Activated naive CD4-positive, alpha-beta T cell treated with anti-CD3 and anti-CD28 coated beads for 36 hours (primary cell): Measurements from ENCODE around the gene ULBP2. TPM values are rescaled to one million over a fixed set of nuclear protein-coding genes. Genes with fewer than 3 reads are reported as not detected.
A peak's percentile ranks its signal among the peaks of the same experiment; 100 is the strongest.
"Not testable (repeated sequence)": the region's sequence is repeated elsewhere in the genome, so short reads cannot be mapped to it uniquely, and the experiment has no call there.

Source experiments
- CTCF ChIA-PET: fragments of 350-600 bp; sonication (Branson Sonifier 250); formaldehyde crosslinking; loops from one replicate; lab custom pipeline; 2021; ENCODE audit warnings: antibody characterized with exemption; lab: Charles Lee
- DNase-seq: peaks from one replicate; pipeline ENCODE4 v3.0.0-alpha.2; 2020
- H3K27ac Mint-ChIP-seq: one replicate; pipeline ENCODE4 v1.8.0; 2021; ENCODE audit warnings: mild to moderate bottlenecking, mixed read lengths
- H3K27me3 Mint-ChIP-seq: one replicate; pipeline ENCODE4 v1.8.0; 2021; ENCODE audit warnings: low read depth, mixed read lengths
- H3K36me3 Mint-ChIP-seq: one replicate; pipeline ENCODE4 v1.8.0; 2021; ENCODE audit warnings: low read depth, mixed read lengths
- H3K4me1 Mint-ChIP-seq: one replicate; pipeline ENCODE4 v1.8.0; 2021; ENCODE audit warnings: low read depth, mixed read lengths
- H3K4me3 Mint-ChIP-seq: one replicate; pipeline ENCODE4 v1.8.0; 2021; ENCODE audit warnings: mild to moderate bottlenecking, moderate library complexity, mixed read lengths
- H3K9me3 Mint-ChIP-seq: one replicate; pipeline ENCODE4 v1.8.0; 2021; ENCODE audit warnings: mixed read lengths
- intact Hi-C: fragments of 100-400 bp; cut with micrococcal nuclease; formaldehyde crosslinking; loops from one replicate; pipeline ENCODE4 v1.15.1; 2023
- total RNA-seq, 2 experiments: library from RNA; stranded (reverse); gene quantifications; one replicate each; pipeline ENCODE4 v1.2.3, GENCODE V29; 2021

The ULBP2 gene
- total RNA-seq, 2 experiments from 2014 or later: 0.69 to 1.4 TPM

- H3K27ac Mint-ChIP-seq: no peak overlapping the region
- intact Hi-C loops: no loop called here
- no peak overlapping the region for H3K4me3 Mint-ChIP-seq
- peaks cover 2% of the 10 kb centered on the region for H3K36me3 Mint-ChIP-seq
- CTCF ChIA-PET: interaction anchor here (1.2 kb wide), 1 partner anchor 54 kb away, joined by 4 read pairs; no protein-coding TSS in a partner anchor
- H3K9me3 Mint-ChIP-seq: no peaks in the 10 kb centered on the region
- peaks cover 15% of the 10 kb centered on the region for H3K4me1 Mint-ChIP-seq
- no peak for DNase-seq
- peaks cover 72% of the 10 kb centered on the region for H3K27me3 Mint-ChIP-seq
Observed at GRCh38 chr6:149985481-149985937, 43.7 kb downstream of the ULBP2 start.

- no peaks in the 10 kb centered on the region for H3K9me3 Mint-ChIP-seq
- peaks cover 2% of the 10 kb centered on the region for H3K36me3 Mint-ChIP-seq
- intact Hi-C loops: no loop called here
- peaks cover 24% of the 10 kb centered on the region for H3K4me1 Mint-ChIP-seq
- CTCF ChIA-PET: no interaction called here
- no peak overlapping the region for H3K4me3 Mint-ChIP-seq
- no peak overlapping the region for H3K27ac Mint-ChIP-seq
- H3K27me3 Mint-ChIP-seq: peaks cover 79% of the 10 kb centered on the region
- no peak for DNase-seq
Observed at GRCh38 chr6:149987602-149988107, 45.8 kb downstream of the ULBP2 start.

- CTCF ChIA-PET: interaction anchor here (0.9 kb wide), 1 partner anchor 33 kb away, joined by 3 read pairs; no protein-coding TSS in a partner anchor
- Mint-ChIP-seq H3K27me3 (peaks cover 83% of the 10 kb centered on the region), H3K36me3 (peaks cover 2% of the 10 kb centered on the region), H3K4me3 (no peak overlapping the region), H3K4me1 (peaks cover 24% of the 10 kb centered on the region), H3K27ac (no peak overlapping the region), H3K9me3 (no peaks in the 10 kb centered on the region)
- intact Hi-C loops: no loop called here
- DNase-seq: no peak
Observed at GRCh38 chr6:149988550-149989346, 46.9 kb downstream of the ULBP2 start.

- H3K36me3 Mint-ChIP-seq: peaks cover 2% of the 10 kb centered on the region
Observed at GRCh38 chr6:149990212-149990660, 48.4 kb downstream of the ULBP2 start.

GRCh38 chr6:149990661-149991471, 49.1 kb downstream of the ULBP2 start:
- Mint-ChIP-seq H3K4me1 (peaks cover 24% of the 10 kb centered on the region), H3K4me3 (peak overlapping the region; percentile 53), H3K9me3 (no peaks in the 10 kb centered on the region), H3K27me3 (peaks cover 83% of the 10 kb centered on the region), H3K27ac (no peak overlapping the region), H3K36me3 (peaks cover 2% of the 10 kb centered on the region)
- DNase-seq: peak; percentile 33
- CTCF ChIA-PET: interaction anchor here (1.4 kb wide), 1 partner anchor 16 kb away, joined by 8 read pairs; no protein-coding TSS in a partner anchor
- intact Hi-C loops: loop anchor here (1.0 kb wide), 2 partner anchors 14 to 28 kb away; partner anchors contain the start of gene ULBP1

More at GRCh38 chr6:149990212-149990660, 48.4 kb downstream of the ULBP2 start:
- Mint-ChIP-seq H3K4me1 (peaks cover 24% of the 10 kb centered on the region), H3K4me3 (peak overlapping the region; percentile 53), H3K9me3 (no peaks in the 10 kb centered on the region), H3K27ac (no peak overlapping the region), H3K27me3 (peaks cover 84% of the 10 kb centered on the region)
- CTCF ChIA-PET: interaction anchor here (1.4 kb wide), 1 partner anchor 17 kb away, joined by 8 read pairs; no protein-coding TSS in a partner anchor
- intact Hi-C loops: no loop called here
- no peak for DNase-seq

- DNase-seq, H3K36me3 Mint-ChIP-seq, CTCF ChIA-PET, H3K9me3 Mint-ChIP-seq, H3K27ac Mint-ChIP-seq: not testable (repeated sequence)
- intact Hi-C loops: loop anchor here (1.0 kb wide), 2 partner anchors 14 to 28 kb away; partner anchors contain the start of gene ULBP1
- Mint-ChIP-seq H3K27me3 (peaks cover 80% of the 10 kb centered on the region), H3K4me3 (peak overlapping the region; percentile 53), H3K4me1 (peaks cover 24% of the 10 kb centered on the region)
Observed at GRCh38 chr6:149991472-149991795, 49.6 kb downstream of the ULBP2 start.

GRCh38 chr6:149991838-149992237, 50.0 kb downstream of the ULBP2 start:
- no peak overlapping the region for H3K4me3 Mint-ChIP-seq
- no peak overlapping the region for H3K27ac Mint-ChIP-seq
- no peaks in the 10 kb centered on the region for H3K9me3 Mint-ChIP-seq
- intact Hi-C loops: loop anchor here (1.0 kb wide), 2 partner anchors 13 to 29 kb away; partner anchors contain the start of gene ULBP1
- peaks cover 80% of the 10 kb centered on the region for H3K27me3 Mint-ChIP-seq
- peaks cover 2% of the 10 kb centered on the region for H3K36me3 Mint-ChIP-seq
- CTCF ChIA-PET: no interaction called here
- DNase-seq: no peak
- peaks cover 24% of the 10 kb centered on the region for H3K4me1 Mint-ChIP-seq

GRCh38 chr6:149995235-149995750, 53.5 kb downstream of the ULBP2 start:
- Mint-ChIP-seq H3K27me3 (peaks cover 71% of the 10 kb centered on the region), H3K4me1 (peaks cover 15% of the 10 kb centered on the region), H3K36me3 (peaks cover 3% of the 10 kb centered on the region), H3K9me3 (no peaks in the 10 kb centered on the region), H3K27ac (no peak overlapping the region), H3K4me3 (no peak overlapping the region)
- CTCF ChIA-PET: interaction anchor here (1.7 kb wide), 1 partner anchor 12 kb away, joined by 6 read pairs; no protein-coding TSS in a partner anchor
- no peak for DNase-seq
- intact Hi-C loops: no loop called here

- DNase-seq: no peak
- intact Hi-C loops: no loop called here
- Mint-ChIP-seq H3K27ac (no peak overlapping the region), H3K4me3 (no peak overlapping the region), H3K27me3 (peaks cover 65% of the 10 kb centered on the region), H3K36me3 (peaks cover 3% of the 10 kb centered on the region), H3K9me3 (no peaks in the 10 kb centered on the region), H3K4me1 (peaks cover 18% of the 10 kb centered on the region)
- CTCF ChIA-PET: interaction anchor here (1.7 kb wide), 1 partner anchor 11 kb away, joined by 6 read pairs; no protein-coding TSS in a partner anchor
Observed at GRCh38 chr6:149995971-149996370, 54.2 kb downstream of the ULBP2 start.
